ENCODE measurements around the gene DDX11.
"Not testable (repeated sequence)": the region's sequence is repeated elsewhere in the genome, so short reads cannot be mapped to it uniquely, and the experiment has no call there.

Gene DDX11

DNA sequence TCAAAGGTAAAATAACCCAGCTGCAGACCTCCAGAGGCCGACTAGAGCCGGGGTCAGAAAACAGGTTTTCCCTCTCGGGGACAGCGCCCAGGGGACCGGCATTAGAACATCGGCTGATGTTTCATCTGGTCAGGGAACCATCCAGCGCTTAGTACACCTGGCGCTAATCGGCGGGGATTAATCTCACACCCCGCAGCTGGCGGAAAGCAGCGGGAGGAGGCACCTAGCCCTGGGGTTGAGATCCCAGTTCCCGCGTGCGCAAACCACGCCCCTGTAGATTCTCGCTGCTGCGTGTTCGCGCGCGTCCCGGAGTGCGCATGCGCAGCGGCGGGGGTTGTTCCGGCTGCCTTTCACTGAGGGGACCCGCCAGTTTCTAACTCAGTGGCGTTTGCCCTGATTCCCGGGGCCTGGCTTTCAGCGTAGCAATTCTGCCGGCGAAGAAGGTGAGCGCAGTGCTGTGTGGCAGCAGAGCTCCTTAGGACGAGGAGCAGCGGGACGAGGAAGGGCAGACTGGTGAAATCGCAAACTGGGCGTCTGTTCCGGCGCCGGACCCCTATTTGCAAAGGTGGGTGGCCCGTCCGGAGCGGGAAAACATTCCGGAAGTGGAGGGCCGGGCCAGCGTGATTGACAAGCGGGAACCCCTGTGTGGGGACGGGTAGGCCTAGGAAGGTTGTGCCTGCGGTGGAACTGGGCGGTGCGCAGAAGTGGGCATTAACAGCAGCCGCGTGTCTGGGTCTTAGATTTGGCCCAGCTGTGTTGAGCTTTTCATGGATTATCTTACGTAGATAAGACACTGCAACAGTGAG, at the start of gene DDX11:
Gene DDX11, plus strand, starts transcription at position 334 of the 806 bp plus-strand sequence. CDS start 4,534 bp downstream, outside the sequence.
- peak; percentile 76 to 92 for DNase-seq

DNA sequence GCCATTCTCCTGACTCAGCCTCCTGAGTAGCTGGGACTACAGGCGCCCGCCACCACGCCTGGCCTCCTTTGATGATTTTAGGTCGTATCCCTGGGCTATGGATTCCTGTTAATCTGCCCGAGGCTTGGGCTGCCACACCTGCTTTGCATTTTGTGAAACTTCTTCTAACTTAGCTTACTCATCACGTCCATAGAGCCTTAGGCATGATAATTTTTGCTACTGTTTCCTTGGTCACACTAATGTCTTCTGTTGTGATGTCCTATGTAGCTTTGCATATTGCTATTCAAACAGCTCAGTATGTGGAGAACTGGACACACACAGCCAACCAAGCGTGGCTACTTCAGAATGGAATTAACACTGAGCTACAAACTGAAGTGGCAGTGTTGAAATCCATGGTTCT, 47.5 kb upstream of the DDX11 start:
- no peak for DNase-seq

DNA sequence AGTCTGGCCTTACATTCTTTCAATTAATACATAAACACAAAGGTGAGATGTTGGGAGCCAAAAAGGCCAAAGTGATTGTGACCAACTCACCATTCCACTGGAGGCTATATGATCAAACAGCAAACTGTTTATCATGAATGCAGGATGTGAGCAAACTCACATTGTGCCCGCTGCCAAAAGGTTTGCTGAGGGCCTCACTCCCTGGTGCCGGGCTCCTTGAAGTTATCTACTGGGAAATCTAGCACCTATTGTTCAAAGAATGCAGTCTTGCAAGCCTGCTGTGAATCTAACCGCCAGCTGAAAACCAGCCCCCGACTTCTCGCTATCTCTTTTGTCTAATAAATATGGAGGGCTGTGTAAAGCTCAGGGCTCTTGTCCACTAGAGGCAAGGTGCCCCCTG, 46.7 kb upstream of the DDX11 start:
- DNase-seq: not testable (repeated sequence)

DNA sequence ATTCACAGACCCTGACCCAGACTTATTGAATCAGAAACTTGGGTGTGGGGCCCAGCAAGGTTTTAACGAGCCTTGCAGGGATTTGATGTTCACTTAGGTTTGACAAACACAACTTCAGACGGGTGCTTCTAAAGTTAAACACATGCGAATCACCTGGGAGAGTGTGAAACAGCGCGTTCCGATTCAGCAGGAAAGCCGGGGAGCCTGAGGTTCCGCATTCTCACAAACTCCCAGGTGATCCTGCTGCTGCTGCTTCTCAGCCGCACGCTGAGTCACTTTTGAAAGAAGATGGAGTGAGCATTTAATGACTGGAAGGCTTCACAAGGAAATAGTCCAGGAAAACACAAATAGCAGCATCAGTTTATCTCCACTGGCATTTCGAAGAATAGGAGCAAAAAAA, 44.2 kb upstream of the DDX11 start:
- DNase-seq: no peak

DNA sequence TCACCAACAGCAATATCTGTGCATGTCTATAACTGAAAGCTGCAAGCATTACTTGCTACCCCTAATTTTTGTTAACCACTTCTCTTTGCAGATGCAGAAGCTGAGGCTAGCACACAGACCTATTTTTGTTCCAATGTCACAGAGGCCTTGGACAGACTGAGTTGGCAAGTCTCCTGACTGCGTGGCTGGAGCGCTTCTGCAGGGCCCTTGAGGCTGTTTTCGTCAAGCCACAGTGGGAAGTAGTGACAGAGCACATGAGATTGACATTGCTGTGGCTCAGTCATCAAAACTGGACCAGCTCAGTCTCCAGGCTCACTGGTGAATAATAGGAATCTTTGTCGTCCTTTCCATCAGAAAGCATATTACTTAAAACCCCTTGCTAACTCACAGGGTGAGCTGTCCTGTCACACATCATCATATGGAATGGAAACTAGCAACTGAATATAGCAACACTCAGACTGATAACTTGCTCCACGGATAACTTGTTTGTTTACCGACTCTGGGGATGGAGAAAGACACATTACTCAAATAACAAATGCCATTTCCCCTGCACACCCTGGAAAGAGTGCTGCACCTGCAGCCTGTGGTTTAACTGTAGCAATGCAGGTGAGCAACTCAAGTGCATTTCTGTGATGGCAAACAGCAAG, 43.6 kb upstream of the DDX11 start:
- no peak for DNase-seq

DNA sequence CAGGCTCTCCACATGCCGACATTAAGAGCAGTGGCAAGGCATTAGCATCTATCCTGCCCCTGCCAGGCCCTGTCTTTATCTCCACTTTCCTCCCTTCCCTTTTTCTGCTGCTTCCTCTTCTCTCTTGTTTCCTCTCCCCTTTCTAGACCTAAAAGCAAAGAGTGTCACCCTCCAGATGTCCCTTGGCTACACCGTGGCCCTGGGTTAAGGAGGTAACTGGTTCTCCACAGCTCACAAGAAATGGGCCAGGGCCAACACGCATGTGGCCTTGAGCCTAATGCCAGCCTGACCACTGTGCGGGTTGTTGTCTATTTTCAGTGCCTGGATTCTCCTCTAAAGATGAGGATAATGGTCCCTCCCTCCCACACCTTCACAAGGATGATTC, 41.7 kb upstream of the DDX11 start:
- no peak for DNase-seq

DNA sequence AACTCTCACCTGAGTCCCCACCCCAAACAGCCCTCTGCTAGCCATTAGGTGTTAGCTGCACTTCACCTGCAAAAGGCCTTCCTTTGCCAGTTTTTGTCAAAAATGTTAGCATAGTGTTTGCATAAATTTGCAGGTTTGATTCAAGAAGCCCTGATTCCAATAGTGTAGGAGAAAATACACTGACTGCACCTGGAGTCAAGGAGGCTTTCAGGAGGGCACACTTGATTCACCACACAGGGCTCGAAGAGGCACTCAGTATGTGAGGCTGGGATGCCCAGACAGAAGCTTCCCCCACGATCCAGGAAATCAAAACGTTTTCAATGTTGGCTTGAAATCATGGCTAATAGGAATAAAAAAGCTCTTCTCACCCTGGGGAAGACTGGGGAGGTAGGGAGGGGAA, 40.5 kb upstream of the DDX11 start:
- DNase-seq: no peak

DNA sequence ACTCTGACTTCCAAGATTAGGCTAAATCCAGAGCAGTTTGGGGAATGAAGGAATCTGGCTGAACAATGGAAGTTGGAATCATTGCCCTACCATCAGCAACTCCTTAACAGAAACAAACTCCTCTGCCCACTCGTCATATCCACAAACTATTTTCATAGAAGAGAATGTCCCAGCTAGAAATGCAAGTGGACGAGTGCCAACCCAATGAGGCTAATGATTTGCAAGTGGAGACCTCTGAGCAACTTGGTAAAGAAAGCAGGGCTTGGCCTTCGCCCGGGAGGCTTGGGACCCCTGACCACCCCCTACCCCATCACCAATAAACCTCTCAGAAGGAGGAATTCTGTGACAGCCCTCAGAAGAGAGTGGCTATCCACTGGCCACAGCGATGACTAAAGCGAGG, 40.0 kb upstream of the DDX11 start:
- no peak for DNase-seq

DNA sequence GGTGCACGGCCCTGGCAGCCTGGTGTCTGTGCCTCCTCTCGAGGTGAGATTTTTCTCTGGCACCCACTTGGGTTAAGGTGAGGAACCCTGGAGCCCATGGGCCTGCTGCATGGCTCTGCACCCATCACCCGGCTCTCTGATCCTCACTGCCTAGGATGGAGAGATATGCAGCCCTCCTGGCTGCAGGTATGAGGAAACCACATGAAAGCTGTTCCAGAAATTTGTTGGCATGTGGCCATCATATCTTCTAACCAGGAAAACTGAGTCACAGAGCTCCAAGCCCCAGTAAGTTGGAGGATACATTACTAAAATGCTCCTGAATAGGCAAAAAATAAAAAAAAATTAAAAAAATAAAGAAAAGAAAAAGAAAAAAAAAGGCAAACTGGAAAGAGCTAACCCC, 39.3 kb upstream of the DDX11 start:
- DNase-seq: no peak

DNA sequence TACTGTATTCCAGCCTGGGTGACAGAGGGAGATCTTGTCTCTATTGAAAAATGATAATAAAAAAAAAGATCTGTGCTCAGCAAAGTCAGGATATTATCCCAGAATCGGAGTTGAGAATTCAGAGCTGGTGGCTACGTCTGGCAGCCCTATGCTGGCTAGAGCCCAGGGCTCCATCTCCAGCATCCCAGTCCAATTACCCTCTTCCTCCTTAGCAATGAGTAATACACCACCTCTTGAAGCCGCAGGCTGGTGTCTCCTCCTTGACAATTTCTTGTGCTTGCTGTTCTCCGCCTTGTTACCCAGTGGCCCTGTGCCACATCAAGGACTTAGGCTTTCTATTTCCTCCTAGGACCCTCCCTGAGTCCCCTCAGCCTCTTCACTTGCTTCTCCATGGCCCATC, 38.4 kb upstream of the DDX11 start:
- no peak for DNase-seq

DNA sequence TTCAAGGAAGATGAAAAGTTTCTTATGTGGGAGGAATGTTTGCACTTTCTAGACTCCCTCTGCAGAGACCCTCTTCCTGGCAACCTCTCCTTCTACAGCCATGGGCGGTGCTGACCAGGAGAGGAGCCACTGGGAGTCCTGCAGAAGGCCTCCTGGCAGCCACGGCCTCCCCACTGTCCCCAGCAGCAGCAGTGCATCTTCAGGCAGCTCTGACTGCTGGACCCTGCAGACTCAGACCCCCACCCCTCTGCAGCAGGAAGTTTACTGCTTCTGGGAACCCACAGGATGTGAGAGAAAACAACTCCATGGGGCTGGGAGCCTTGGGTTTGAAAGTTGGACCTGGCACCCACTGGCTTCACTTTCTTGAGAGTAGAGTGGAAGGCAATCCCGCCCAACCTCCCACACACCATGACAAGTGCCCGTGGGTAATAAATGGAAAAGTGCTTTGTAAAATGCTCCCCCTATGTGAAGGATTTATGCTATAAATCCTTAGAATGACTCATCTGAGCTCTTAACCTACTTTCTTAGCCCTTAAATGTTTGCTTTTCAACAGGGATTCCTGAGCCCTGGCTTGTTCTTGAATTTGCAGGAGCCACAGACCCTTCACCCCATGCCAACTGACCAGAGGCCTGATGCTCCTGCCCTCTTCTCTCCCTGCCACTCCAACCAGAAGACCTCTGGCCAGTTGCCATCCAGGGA, 37.5 kb upstream of the DDX11 start:
- no peak for DNase-seq

DNA sequence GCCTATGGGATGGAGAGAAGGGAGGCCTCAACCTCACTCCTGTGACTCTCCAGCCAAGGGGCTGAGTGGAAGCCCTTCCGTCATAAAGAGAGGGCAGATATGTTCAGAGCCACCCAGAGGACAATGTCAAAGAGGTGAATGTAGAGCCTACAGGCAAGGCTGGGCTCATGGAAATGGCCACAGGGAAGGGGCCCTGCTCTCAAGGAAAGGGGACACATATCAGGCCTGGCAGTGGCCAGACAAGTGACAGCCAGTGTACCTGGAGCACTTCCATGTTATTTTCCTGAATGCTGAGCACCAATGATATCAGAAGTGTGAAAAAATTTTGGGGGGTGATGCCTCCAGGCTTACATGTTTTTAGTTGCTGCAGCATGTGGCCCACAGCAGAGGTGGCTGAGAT, 36.6 kb upstream of the DDX11 start:
- no peak for DNase-seq

DNA sequence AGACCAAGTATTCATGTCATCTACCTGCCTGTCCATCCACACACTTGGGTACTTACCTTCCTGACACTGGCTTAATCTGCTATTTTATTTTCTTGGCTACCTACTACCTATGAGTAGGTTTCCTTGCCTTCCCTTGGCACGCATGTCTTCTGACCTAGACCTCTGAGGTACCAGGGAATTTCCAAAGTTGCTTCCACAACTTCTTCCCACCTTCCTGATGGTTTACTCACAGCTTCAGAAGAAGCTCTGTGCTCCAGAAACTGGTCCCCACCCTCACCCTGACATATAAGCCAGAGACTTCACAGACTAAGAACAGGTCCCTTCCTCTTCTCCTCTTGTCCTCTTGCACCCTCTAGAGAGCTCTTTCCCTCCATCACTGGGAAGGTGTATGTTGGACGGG, 35.7 kb upstream of the DDX11 start:
- DNase-seq: no peak

DNA sequence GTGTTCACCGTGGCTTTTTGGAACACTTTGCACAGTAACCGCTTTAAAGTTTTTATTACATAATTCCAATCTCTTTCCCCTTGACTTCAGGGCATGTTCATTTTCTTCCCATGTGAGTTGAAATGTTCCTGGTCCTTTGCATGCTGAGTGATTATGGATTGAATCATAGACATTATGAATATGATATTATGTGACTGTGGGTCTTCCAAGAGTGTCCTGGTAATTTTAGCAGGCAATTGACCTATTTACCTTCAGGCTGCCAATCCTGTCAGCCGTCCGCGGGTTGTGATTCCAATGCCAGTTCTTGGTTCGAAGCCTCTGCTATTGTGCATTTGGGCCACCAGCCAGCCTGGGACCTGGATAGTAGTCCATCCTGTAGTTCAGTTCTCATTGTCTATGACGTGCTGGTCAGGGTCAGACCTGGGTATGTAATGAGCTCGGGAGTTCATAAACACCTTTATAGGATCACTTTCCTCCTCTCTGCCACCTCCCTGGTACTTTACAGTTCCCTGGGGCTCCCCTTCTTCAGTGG, 32.6 kb upstream of the DDX11 start:
- DNase-seq: no peak

DNA sequence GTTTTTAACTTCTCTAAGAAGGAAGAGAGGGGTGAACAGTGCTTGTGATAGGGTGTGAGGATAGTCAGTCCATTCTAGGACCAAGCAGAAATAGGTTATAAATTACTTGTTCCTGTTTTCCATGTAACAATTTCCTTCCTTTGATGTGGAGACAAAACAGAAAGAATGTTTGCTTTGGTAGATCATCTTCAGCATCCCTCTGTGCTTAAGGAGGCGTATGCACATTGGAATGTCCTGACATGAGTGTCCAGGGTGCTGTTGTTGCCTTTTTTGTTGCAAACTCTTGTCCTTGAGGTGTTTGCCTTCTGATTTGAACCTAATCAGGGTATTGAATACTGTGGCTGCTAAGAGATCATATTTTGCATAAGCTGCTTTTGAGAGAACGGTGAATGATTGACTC, 23.5 kb upstream of the DDX11 start:
- DNase-seq: not testable (repeated sequence)

DNA sequence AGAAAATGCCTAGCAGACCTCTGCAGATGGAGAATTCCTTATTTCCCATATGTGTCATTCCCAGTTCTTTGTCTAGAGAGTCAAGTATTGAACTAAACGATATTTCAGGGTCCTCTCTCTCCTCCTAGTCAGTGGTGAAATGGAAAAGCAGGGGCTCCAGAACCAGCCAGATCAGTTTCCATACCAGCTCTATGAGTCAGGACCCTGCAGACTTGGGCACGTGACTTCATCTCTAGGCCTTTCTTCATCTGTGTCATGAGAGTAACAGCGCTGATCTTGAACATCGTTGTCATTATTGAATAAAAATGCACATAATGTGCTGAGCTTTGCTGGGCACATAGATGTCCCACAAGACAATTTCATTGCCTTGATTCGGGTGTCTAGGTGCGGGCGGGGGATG, 23.1 kb upstream of the DDX11 start:
- DNase-seq: not testable (repeated sequence)

DNA sequence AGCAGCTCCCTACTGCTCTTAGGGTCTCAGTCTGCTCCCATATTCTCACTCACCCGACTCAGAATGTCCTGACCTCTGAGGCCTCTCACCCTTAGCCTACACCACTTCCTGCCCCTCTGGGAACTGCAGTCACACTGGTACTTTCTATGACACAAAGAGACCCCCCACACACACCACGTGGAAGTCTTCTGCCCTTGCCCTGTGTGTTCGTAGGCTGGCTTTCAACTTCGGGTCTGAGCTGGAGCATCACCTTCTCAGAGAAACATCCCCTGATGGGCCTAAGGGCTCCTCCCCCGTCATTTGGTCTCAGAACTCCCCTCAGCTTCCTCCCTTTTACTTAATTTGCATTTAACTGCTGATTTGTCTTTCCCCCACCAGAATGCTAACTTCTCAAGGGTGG, 22.0 kb upstream of the DDX11 start:
- DNase-seq: not testable (repeated sequence)

DNA sequence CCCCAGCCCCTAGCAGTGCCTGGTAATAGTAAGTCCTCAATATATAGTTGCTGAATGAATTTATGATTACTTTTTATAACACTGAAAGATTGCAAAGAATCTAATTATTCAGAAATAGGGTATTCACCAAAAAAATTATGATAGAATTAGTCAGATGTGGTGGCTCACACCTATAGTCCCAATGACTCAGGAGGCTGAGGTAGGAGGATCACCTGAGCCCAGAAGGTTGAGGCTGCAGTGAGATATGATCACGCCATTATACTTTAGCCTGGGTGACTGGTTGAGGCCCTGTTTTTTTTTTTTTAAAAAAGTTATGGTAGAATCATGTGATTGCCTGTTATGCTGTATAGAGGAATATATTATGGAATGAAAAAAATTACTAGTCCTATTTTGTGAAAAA, 21.5 kb upstream of the DDX11 start:
- not testable (repeated sequence) for DNase-seq

DNA sequence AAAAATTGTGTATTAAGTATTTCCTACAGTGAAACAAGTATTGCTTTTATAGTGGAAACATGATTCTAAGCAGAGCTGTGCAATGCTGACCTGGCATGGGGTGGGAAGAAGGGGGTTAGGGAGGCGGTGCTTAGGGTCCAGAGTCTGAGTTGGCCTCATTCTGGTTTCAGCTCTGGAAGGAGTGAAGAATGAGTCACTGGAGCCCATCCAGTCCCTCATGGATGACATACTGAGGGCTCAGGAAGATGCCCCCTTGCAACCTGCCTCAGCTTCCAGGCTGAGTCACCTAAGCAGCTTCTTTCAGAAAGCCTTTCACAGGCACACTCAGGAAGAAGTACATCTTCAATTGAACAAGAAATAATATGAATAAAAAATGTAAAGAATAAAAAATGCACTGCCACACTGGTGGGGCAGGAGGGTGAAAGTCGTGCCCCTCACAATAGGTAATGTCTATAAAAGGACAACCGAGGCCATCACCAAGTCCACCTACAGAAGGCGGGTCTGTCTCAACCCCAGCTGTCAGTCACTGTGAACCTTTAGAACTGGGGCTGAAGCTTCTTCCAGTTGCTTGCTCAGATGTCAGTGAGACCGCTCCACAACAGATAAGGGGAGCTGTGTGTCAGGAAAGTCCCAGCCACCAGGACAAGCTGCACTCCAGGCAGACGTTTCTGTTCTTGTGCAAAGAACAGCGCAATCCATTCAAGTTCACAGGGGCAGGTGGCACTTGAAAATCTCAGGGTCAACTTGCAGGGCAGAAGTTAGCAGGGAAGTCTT, 20.8 kb upstream of the DDX11 start:
- DNase-seq: not testable (repeated sequence)

DNA sequence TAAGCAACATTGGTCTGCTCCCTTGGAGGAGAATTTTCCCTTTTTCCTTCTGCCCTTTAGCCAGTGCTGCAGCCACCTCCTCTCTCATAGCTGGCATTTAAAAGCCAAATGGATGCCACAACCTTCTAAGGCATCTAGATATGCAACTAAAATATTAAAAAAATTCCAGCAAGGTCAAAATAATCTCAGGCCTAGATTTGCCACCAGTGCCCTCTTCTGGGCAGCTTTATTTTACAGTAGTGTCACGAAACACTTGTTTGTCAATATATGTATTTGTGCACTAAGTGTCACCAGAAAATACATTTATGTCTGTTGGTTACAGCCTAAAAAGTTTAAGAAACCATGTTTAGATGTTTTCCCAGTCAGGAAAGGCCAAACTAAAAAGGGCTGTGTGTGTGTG, 19.7 kb upstream of the DDX11 start:
- DNase-seq: not testable (repeated sequence)

DNA sequence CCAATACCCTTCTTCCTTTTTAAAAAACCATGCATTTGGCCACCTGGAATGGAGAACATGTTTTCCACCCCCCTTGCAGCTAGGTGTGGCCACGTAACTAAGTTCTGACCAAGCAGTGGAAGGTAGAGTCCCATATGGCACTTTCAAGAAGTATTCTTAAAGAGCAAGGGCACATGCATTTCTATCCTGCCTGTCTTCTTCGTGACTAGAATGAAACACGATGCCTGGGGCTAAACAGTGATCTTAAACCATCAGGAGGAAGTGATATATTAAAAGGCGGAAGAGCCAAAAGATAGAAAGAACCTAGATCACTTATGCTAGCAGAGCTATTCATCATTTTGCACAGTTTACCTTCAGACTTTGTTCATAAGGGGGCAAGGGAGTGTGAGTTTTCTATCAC, 16.0 kb upstream of the DDX11 start:
- DNase-seq: no peak

DNA sequence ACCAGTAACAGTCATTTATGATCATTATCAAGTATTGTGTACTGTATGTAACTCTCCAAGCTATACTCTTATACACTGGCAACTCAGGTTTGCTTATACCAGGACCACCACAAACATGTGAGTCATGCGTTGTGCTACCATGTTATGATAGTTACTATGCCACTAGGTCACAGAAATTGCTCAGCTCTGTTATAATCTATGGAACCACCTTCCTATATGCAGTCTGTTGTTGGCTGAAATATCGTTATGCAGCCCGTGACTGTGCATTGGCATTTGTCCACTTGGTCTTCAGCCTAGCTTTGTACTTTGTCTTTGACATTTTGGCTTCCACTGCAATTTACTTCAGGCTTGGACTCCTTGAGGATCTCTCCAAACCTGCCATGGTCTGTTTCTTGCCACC, 7.5 kb upstream of the DDX11 start:
- not testable (repeated sequence) for DNase-seq

DNA sequence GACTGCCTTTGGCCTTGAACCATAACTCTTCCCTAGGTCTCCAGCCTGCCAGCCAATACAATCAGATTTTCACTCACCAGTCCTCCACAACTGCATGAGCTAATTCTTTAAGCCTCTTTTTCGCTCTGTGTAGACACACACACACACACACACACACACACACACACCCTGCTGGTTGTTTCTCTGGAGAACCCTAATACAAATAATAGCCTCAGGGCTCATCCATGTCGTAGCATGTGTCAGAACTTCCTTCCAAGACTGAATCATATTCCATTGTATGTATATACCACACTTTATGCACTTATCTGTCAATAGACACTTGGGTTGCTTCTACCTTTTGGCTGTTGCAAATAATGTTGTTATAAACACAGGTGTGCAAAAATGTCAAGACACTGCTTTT, 6.0 kb upstream of the DDX11 start:
- not testable (repeated sequence) for DNase-seq
